Measurements from ENCODE around the gene CRACR2A. TPM values are rescaled to one million over a fixed set of nuclear protein-coding genes. Genes with fewer than 3 reads are reported as not detected.

CRACR2A gene
- polyA plus RNA-seq, 1 donor from 2014 or later = 2.1 TPM

DNA sequence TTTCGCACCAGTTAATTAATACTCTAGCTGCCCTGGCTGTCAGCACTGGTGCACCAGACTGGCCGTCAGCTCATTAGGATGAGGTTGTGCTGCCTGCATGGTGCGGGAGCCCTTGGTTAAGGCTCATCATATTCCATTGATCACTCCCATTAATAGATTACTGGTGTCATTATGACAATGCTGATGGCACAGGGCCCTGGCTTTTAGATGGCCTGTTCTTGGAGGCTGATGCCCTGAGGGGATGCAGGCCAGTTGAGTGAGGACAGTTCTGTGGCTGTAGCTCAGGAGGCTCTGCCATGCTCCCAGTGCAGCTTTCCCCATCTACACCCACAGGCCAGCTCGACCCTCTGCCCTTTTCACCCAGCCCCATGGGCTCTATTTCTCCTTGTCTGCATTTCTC is 135.3 kb downstream of the CRACR2A start:
- H3K27ac ChIP-seq (ENCODE audit: low read length) = no peak overlapping the region

DNA sequence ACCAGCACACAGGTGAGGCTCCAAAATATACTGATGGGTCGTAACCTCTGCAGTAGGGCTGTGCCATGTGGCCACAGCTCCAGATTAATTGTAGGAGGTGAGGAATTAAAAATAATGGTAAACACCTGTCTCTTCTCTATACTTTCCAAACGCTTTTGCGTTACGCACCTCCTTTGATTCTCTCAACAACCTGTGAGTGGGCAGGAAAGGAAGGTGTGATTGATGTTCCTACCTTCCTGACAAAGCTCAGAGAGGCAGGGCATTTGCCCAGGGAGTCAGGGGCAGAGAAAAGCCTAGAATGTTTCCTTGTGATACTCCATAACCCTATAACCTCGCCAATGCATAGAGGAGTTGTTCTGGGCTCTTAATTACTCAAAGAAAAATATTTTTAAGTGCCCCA is 137.0 kb downstream of the CRACR2A start:
- no peak overlapping the region for H3K4me3 ChIP-seq (ENCODE audit: low read length)
- H3K9me2 ChIP-seq (ENCODE audit: insufficient read depth, low read length) = no peaks in the 10 kb centered on the region
- H3K9ac ChIP-seq (ENCODE audit: low read length) = no peak overlapping the region
- no peaks in the 10 kb centered on the region for H4K20me1 ChIP-seq (ENCODE audit: insufficient read depth)
- no peak overlapping the region for H2AFZ ChIP-seq (ENCODE audit: low read depth, low read length)
- no peak overlapping the region for H3K4me2 ChIP-seq (ENCODE audit: low read length)
- no peaks in the 10 kb centered on the region for H3K27me3 ChIP-seq (ENCODE audit: insufficient read depth, low read depth, low read length)
- H3F3A ChIP-seq (ENCODE audit: insufficient read depth, low read length, poor library complexity, severe bottlenecking) = no peaks in the 10 kb centered on the region
- no peaks in the 10 kb centered on the region for H3K79me2 ChIP-seq (replicated peaks; ENCODE audit: insufficient read depth, low read length)
- H3K9me3 ChIP-seq (ENCODE audit: low read length) = no peaks in the 10 kb centered on the region
- no peak overlapping the region for H3K27ac ChIP-seq (ENCODE audit: low read length)
- no peaks in the 10 kb centered on the region for H3K36me3 ChIP-seq (ENCODE audit: insufficient read depth, low read length)
- no peak for TF ChIP-seq TAF1 (IDR thresholded peaks at IDR 0.05; ENCODE audit: low read depth)
- TF ChIP-seq EP300 (conservative IDR thresholded peaks at IDR 0.05; ENCODE audit: poor library complexity, severe bottlenecking) = no peak
- no peak for TF ChIP-seq REST (IDR thresholded peaks at IDR 0.05; ENCODE audit: borderline replicate concordance)
- TF ChIP-seq POLR2AphosphoS5 (IDR thresholded peaks at IDR 0.05) = no peak
- TF ChIP-seq SMC3 (conservative IDR thresholded peaks at IDR 0.05; ENCODE audit: poor library complexity) = no peak
- TF ChIP-seq RAD21 (conservative IDR thresholded peaks at IDR 0.05) = no peak
- TF ChIP-seq, protein P1, sequence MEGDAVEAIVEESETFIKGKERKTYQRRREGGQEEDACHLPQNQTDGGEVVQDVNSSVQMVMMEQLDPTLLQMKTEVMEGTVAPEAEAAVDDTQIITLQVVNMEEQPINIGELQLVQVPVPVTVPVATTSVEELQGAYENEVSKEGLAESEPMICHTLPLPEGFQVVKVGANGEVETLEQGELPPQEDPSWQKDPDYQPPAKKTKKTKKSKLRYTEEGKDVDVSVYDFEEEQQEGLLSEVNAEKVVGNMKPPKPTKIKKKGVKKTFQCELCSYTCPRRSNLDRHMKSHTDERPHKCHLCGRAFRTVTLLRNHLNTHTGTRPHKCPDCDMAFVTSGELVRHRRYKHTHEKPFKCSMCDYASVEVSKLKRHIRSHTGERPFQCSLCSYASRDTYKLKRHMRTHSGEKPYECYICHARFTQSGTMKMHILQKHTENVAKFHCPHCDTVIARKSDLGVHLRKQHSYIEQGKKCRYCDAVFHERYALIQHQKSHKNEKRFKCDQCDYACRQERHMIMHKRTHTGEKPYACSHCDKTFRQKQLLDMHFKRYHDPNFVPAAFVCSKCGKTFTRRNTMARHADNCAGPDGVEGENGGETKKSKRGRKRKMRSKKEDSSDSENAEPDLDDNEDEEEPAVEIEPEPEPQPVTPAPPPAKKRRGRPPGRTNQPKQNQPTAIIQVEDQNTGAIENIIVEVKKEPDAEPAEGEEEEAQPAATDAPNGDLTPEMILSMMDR (IDR thresholded peaks at IDR 0.05; ENCODE audit: poor library complexity, severe bottlenecking) = no peak
- TF ChIP-seq MXI1 (conservative IDR thresholded peaks at IDR 0.05; ENCODE audit: poor library complexity, severe bottlenecking) = no peak

More for the DNA sequence above, 135.3 kb downstream of the CRACR2A start:
- H3K36me3 ChIP-seq (ENCODE audit: insufficient read depth, low read length) = no peaks in the 10 kb centered on the region
- no peaks in the 10 kb centered on the region for H3K9me2 ChIP-seq (ENCODE audit: insufficient read depth, low read length)
- H3K4me2 ChIP-seq (ENCODE audit: low read length) = no peak overlapping the region
- H3K9me3 ChIP-seq (ENCODE audit: low read length) = no peaks in the 10 kb centered on the region
- no peak overlapping the region for H2AFZ ChIP-seq (ENCODE audit: low read depth, low read length)
- H3K9ac ChIP-seq (ENCODE audit: low read length) = no peak overlapping the region
- no peak overlapping the region for H3K4me3 ChIP-seq (ENCODE audit: low read length)
- no peak for TF ChIP-seq EZH2 (IDR thresholded peaks at IDR 0.05; ENCODE audit: borderline replicate concordance, insufficient read depth, low read length, poor library complexity, severe bottlenecking)
- no peak for TF ChIP-seq POLR2AphosphoS5 (IDR thresholded peaks at IDR 0.05)
- TF ChIP-seq, protein P1 (IDR thresholded peaks at IDR 0.05; ENCODE audit: poor library complexity, severe bottlenecking) = no peak
- TF ChIP-seq EP300 (conservative IDR thresholded peaks at IDR 0.05; ENCODE audit: poor library complexity, severe bottlenecking) = no peak
- TF ChIP-seq TAF1 (IDR thresholded peaks at IDR 0.05; ENCODE audit: low read depth) = no peak
- TF ChIP-seq RAD21 (conservative IDR thresholded peaks at IDR 0.05) = no peak
- TF ChIP-seq MXI1 (conservative IDR thresholded peaks at IDR 0.05; ENCODE audit: poor library complexity, severe bottlenecking) = no peak
- TF ChIP-seq REST (IDR thresholded peaks at IDR 0.05; ENCODE audit: borderline replicate concordance) = no peak
- no peak for TF ChIP-seq SMC3 (conservative IDR thresholded peaks at IDR 0.05; ENCODE audit: poor library complexity)
- no peaks in the 10 kb centered on the region for H3K79me2 ChIP-seq (replicated peaks; ENCODE audit: insufficient read depth, low read length)
- H4K20me1 ChIP-seq (ENCODE audit: insufficient read depth) = no peaks in the 10 kb centered on the region
- no peaks in the 10 kb centered on the region for H3F3A ChIP-seq (ENCODE audit: insufficient read depth, low read length, poor library complexity, severe bottlenecking)
- no peaks in the 10 kb centered on the region for H3K27me3 ChIP-seq (ENCODE audit: insufficient read depth, low read depth, low read length)

Data from neural cell (in vitro differentiated cells).